HEK293 (cell line): ENCODE data around the gene LPIN1.

ENCODE experiments used
- ZBTB17 ChIP-seq: fragments of 450-650 bp; formaldehyde crosslinking; IDR thresholded peaks from 2 replicates; pipeline ENCODE4 v1.5.1; 2016; ENCODE audit warnings: missing biosample characterization, missing genetic modification characterization
- ZBTB21 ChIP-seq: fragments of 450-650 bp; formaldehyde crosslinking; IDR thresholded peaks from 2 replicates; pipeline ENCODE4 v1.5.1; 2017; ENCODE audit warnings: missing biosample characterization, missing genetic modification characterization
- ZBTB7A ChIP-seq: fragments of 450-650 bp; formaldehyde crosslinking; IDR thresholded peaks from 2 replicates; pipeline ENCODE4 v1.5.1; 2016; ENCODE audit warnings: low read depth, missing biosample characterization, missing genetic modification characterization
- ZFP3 ChIP-seq: fragments of 450-650 bp; formaldehyde crosslinking; IDR thresholded peaks from 2 replicates; pipeline ENCODE4 v1.5.1; 2016; ENCODE audit warnings: low read depth, missing biosample characterization, missing genetic modification characterization
- ZNF266 ChIP-seq: fragments of 450-650 bp; formaldehyde crosslinking; IDR thresholded peaks from 2 replicates; pipeline ENCODE4 v1.5.1; 2016; ENCODE audit warnings: missing biosample characterization, missing genetic modification characterization, low read depth
- ZNF324 ChIP-seq: fragments of 450-650 bp; formaldehyde crosslinking; IDR thresholded peaks from 2 replicates; pipeline ENCODE4 v1.5.1; 2016; ENCODE audit warnings: missing biosample characterization, missing genetic modification characterization
- ZNF350 ChIP-seq: fragments of 450-650 bp; formaldehyde crosslinking; IDR thresholded peaks from 2 replicates; pipeline ENCODE4 v1.5.0; 2017; ENCODE audit warnings: missing biosample characterization, mild to moderate bottlenecking, missing genetic modification characterization
- ZNF404 ChIP-seq: fragments of 450-650 bp; formaldehyde crosslinking; IDR thresholded peaks from 2 replicates; pipeline ENCODE4 v1.5.1; 2017; ENCODE audit warnings: missing biosample characterization, missing genetic modification characterization
- ZNF529 ChIP-seq: fragments of 450-650 bp; formaldehyde crosslinking; IDR thresholded peaks from 2 replicates; pipeline ENCODE4 v1.5.1; 2017; ENCODE audit warnings: missing genetic modification characterization, missing biosample characterization; ENCODE audit not compliant: insufficient replicate concordance
- ZNF585B ChIP-seq: fragments of 450-650 bp; formaldehyde crosslinking; IDR thresholded peaks from 2 replicates; pipeline ENCODE4 v1.5.1; 2016; ENCODE audit warnings: missing biosample characterization, missing genetic modification characterization
- TF ChIP-seq, protein P1 (sequence below): fragments of 450-650 bp; formaldehyde crosslinking; IDR thresholded peaks from 2 replicates; pipeline ENCODE4 v1.5.1; 2016; ENCODE audit warnings: missing biosample characterization, missing genetic modification characterization
- TF ChIP-seq, protein P2 (sequence below): fragments of 450-650 bp; formaldehyde crosslinking; IDR thresholded peaks from 2 replicates; pipeline ENCODE4 v1.5.1; 2016; ENCODE audit warnings: missing biosample characterization, missing genetic modification characterization

DNA sequence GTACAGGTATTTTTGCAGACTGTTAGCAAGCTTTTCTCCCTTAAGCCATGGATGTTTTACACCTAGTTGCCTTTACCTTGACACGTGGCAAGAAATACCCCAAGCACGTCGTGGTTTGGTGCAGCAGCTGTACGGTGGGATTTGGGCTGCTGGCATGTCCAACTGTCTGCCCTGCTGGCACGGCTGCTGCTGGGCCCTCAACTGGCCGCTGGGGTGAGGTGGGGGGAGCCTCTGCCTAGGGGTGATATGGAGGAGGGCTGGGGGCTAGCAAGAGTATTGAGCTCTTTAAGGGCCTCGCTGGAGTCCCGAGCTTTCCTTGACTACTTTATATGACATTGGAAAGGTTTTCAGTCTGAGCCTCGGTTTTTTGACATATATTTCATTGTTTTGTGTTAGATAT, 41.6 kb downstream of the LPIN1 start:
- TF ChIP-seq, protein P1, sequence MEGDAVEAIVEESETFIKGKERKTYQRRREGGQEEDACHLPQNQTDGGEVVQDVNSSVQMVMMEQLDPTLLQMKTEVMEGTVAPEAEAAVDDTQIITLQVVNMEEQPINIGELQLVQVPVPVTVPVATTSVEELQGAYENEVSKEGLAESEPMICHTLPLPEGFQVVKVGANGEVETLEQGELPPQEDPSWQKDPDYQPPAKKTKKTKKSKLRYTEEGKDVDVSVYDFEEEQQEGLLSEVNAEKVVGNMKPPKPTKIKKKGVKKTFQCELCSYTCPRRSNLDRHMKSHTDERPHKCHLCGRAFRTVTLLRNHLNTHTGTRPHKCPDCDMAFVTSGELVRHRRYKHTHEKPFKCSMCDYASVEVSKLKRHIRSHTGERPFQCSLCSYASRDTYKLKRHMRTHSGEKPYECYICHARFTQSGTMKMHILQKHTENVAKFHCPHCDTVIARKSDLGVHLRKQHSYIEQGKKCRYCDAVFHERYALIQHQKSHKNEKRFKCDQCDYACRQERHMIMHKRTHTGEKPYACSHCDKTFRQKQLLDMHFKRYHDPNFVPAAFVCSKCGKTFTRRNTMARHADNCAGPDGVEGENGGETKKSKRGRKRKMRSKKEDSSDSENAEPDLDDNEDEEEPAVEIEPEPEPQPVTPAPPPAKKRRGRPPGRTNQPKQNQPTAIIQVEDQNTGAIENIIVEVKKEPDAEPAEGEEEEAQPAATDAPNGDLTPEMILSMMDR (tag by site-specific recombination): no peak
- TF ChIP-seq ZBTB7A (tag by site-specific recombination) (no peak), ZNF529 (tag by site-specific recombination) (no peak), ZNF350 (tag by site-specific recombination) (no peak), ZFP3 (no peak), ZNF404 (tag by site-specific recombination) (no peak), ZBTB17 (tag by site-specific recombination) (no peak), ZNF585B (no peak), ZBTB21 (no peak), ZNF266 (tag by site-specific recombination) (no peak), ZNF324 (tag by site-specific recombination) (no peak)
- TF ChIP-seq, protein P2, sequence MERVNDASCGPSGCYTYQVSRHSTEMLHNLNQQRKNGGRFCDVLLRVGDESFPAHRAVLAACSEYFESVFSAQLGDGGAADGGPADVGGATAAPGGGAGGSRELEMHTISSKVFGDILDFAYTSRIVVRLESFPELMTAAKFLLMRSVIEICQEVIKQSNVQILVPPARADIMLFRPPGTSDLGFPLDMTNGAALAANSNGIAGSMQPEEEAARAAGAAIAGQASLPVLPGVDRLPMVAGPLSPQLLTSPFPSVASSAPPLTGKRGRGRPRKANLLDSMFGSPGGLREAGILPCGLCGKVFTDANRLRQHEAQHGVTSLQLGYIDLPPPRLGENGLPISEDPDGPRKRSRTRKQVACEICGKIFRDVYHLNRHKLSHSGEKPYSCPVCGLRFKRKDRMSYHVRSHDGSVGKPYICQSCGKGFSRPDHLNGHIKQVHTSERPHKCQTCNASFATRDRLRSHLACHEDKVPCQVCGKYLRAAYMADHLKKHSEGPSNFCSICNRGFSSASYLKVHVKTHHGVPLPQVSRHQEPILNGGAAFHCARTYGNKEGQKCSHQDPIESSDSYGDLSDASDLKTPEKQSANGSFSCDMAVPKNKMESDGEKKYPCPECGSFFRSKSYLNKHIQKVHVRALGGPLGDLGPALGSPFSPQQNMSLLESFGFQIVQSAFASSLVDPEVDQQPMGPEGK (tag by site-specific recombination): no peak
